ENCODE results near the gene ABHD8.

DNA sequence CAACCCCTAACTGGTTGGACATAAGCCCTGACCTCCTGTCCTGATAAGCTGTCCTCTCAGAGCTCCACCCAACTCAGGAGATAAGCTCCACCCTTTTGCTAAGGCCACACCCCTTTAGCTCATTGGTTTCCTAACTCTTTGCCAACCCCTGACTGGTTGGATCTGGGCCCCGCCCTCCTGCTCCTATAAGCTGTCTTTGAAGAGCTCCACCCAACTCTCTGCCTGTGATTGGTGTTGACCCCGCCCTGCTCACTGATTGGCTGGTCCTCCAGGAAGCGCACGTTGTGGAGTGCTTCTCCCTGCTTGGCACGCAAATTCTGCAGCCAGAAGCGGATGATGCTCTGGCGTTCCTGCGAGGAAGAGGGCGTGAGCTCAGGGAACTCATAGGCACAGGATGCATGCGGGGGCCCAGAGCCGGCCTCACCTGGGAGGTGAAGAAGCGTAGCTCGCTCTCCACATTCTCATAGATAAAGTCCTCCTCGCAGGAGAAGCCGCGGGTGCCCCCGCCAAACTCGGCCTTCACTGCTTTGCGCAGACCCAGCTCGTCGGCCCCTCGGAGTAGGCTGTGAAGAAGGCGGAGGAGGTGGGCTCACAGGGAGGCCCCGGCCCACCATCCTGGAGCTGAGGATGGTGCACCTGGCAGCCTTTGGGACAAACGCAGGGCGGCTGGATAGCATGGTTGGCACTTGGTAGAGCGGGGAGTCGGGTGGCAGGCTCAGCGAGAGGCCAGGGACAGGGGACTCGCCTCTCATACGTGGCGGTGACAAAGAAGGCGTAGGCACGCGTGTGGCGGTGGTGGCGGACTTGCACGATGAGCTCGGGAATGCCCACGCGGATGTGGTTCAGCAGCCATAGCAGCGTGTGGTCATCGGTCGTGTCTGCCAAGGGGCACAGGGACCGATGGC lies 29.7 kb upstream of the ABHD8 start:
- TF ChIP-seq MYC (CRISPR knock-in tag; IDR thresholded peaks at IDR 0.05; ENCODE audit: borderline replicate concordance) (no peak), ZNF256 (CRISPR knock-in tag; conservative IDR thresholded peaks at IDR 0.05) (no peak), EZH2 (conservative IDR thresholded peaks at IDR 0.05; ENCODE audit: low read depth, low read length) (no peak), ZNF616 (CRISPR knock-in tag; IDR thresholded peaks at IDR 0.05; ENCODE audit: low read depth) (no peak), ZNF263 (CRISPR knock-in tag; IDR thresholded peaks at IDR 0.05) (no peak), TP53 (CRISPR knock-in tag; conservative IDR thresholded peaks at IDR 0.05) (no peak), RAD21 (CRISPR knock-in tag; IDR thresholded peaks at IDR 0.05) (no peak), NR2F1 (CRISPR knock-in tag; IDR thresholded peaks at IDR 0.05) (no peak)
- TF ChIP-seq, protein P1, sequence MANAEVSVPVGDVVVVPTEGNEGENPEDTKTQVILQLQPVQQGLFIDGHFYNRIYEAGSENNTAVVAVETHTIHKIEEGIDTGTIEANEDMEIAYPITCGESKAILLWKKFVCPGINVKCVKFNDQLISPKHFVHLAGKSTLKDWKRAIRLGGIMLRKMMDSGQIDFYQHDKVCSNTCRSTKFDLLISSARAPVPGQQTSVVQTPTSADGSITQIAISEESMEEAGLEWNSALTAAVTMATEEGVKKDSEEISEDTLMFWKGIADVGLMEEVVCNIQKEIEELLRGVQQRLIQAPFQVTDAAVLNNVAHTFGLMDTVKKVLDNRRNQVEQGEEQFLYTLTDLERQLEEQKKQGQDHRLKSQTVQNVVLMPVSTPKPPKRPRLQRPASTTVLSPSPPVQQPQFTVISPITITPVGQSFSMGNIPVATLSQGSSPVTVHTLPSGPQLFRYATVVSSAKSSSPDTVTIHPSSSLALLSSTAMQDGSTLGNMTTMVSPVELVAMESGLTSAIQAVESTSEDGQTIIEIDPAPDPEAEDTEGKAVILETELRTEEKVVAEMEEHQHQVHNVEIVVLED (CRISPR knock-in tag; IDR thresholded peaks at IDR 0.05; ENCODE audit: borderline replicate concordance): no peak
- TF ChIP-seq, protein P2, sequence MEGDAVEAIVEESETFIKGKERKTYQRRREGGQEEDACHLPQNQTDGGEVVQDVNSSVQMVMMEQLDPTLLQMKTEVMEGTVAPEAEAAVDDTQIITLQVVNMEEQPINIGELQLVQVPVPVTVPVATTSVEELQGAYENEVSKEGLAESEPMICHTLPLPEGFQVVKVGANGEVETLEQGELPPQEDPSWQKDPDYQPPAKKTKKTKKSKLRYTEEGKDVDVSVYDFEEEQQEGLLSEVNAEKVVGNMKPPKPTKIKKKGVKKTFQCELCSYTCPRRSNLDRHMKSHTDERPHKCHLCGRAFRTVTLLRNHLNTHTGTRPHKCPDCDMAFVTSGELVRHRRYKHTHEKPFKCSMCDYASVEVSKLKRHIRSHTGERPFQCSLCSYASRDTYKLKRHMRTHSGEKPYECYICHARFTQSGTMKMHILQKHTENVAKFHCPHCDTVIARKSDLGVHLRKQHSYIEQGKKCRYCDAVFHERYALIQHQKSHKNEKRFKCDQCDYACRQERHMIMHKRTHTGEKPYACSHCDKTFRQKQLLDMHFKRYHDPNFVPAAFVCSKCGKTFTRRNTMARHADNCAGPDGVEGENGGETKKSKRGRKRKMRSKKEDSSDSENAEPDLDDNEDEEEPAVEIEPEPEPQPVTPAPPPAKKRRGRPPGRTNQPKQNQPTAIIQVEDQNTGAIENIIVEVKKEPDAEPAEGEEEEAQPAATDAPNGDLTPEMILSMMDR (CRISPR knock-in tag; IDR thresholded peaks at IDR 0.05): no peak
- TF ChIP-seq, protein P3, sequence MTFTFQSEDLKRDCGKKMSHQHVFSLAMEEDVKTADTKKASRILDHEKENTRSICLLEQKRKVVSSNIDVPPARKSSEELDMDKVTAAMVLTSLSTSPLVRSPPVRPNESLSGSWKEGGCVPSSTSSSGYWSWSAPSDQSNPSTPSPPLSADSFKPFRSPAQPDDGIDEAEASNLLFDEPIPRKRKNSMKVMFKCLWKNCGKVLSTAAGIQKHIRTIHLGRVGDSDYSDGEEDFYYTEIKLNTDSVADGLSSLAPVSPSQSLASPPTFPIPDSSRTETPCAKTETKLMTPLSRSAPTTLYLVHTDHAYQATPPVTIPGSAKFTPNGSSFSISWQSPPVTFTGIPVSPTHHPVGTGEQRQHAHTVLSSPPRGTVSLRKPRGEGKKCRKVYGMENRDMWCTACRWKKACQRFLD (CRISPR knock-in tag; IDR thresholded peaks at IDR 0.05; ENCODE audit: borderline replicate concordance): no peak
- TF ChIP-seq, protein P4, sequence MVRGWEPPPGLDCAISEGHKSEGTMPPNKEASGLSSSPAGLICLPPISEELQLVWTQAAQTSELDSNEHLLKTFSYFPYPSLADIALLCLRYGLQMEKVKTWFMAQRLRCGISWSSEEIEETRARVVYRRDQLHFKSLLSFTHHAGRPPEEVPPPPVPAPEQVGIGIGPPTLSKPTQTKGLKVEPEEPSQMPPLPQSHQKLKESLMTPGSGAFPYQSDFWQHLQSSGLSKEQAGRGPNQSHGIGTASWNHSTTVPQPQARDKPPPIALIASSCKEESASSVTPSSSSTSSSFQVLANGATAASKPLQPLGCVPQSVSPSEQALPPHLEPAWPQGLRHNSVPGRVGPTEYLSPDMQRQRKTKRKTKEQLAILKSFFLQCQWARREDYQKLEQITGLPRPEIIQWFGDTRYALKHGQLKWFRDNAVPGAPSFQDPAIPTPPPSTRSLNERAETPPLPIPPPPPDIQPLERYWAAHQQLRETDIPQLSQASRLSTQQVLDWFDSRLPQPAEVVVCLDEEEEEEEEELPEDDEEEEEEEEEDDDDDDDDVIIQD (CRISPR knock-in tag; IDR thresholded peaks at IDR 0.05; ENCODE audit: low read depth): no peak
- TF ChIP-seq, protein P5, sequence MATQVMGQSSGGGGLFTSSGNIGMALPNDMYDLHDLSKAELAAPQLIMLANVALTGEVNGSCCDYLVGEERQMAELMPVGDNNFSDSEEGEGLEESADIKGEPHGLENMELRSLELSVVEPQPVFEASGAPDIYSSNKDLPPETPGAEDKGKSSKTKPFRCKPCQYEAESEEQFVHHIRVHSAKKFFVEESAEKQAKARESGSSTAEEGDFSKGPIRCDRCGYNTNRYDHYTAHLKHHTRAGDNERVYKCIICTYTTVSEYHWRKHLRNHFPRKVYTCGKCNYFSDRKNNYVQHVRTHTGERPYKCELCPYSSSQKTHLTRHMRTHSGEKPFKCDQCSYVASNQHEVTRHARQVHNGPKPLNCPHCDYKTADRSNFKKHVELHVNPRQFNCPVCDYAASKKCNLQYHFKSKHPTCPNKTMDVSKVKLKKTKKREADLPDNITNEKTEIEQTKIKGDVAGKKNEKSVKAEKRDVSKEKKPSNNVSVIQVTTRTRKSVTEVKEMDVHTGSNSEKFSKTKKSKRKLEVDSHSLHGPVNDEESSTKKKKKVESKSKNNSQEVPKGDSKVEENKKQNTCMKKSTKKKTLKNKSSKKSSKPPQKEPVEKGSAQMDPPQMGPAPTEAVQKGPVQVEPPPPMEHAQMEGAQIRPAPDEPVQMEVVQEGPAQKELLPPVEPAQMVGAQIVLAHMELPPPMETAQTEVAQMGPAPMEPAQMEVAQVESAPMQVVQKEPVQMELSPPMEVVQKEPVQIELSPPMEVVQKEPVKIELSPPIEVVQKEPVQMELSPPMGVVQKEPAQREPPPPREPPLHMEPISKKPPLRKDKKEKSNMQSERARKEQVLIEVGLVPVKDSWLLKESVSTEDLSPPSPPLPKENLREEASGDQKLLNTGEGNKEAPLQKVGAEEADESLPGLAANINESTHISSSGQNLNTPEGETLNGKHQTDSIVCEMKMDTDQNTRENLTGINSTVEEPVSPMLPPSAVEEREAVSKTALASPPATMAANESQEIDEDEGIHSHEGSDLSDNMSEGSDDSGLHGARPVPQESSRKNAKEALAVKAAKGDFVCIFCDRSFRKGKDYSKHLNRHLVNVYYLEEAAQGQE (IDR thresholded peaks at IDR 0.05; ENCODE audit: borderline replicate concordance in 1 of 2, low read depth in 1 of 2, low read length in 2 of 2): no peak
